CD4-positive, alpha-beta T cell (primary cell): Measurements from ENCODE around the gene SMYD3. TPM values are rescaled to one million over a fixed set of nuclear protein-coding genes. Genes with fewer than 3 reads are reported as not detected.

ENCODE experiments used
- ATAC-seq: fragments of 200-7000 bp; cut with Tn5 transposase; one replicate; pipeline ENCODE4 v1.10.0; 2022; ENCODE audit warnings: mild to moderate bottlenecking; ENCODE audit not compliant: poor library complexity
- CTCF ChIA-PET: fragments of 350-600 bp; sonication (Branson Sonifier 250); formaldehyde crosslinking; loops from one replicate; lab custom pipeline; 2021; ENCODE audit warnings: antibody characterized with exemption, inconsistent platforms; lab: Charles Lee
- POLR2A ChIA-PET: fragments of 350-600 bp; sonication (Branson Sonifier 250); formaldehyde crosslinking; loops from one replicate; lab custom pipeline; 2021; ENCODE audit warnings: antibody characterized with exemption, inconsistent platforms; lab: Charles Lee
- DNase-seq, 14 experiments: peaks; one replicate each; pipeline ENCODE4 v3.0.0-alpha.2; 2013 to 2020; ENCODE audit warnings: mixed read lengths in 2 of 14
- H3K27ac ChIP-seq, 2 donors: one replicate each; pipeline versions ENCODE4 v1.5.1 to v1.7.0; 2013; ENCODE audit warnings: low read length in 2 of 2, low read depth in 1 of 2, mild to moderate bottlenecking in 1 of 2
- H3K27me3 ChIP-seq, 2 experiments: 1 replicate in 1 of 2; 2 replicates in 1 of 2; pipeline versions ENCODE4 v1.6.1 to v1.7.0; 2013; ENCODE audit warnings: low read length in 2 of 2, control low read depth in 1 of 2, mild to moderate bottlenecking in 1 of 2, moderate library complexity in 1 of 2; ENCODE audit not compliant: insufficient read depth in 2 of 2, control insufficient read depth in 1 of 2
- H3K36me3 ChIP-seq: one replicate; pipeline ENCODE4 v1.6.1; 2013; ENCODE audit warnings: low read length, control low read depth; ENCODE audit not compliant: insufficient read depth
- H3K4me1 ChIP-seq: one replicate; pipeline ENCODE4 v1.6.1; 2013; ENCODE audit warnings: low read length, control low read depth; ENCODE audit not compliant: insufficient read depth
- H3K4me3 ChIP-seq: one replicate; pipeline ENCODE4 v1.5.1; 2013; ENCODE audit warnings: mild to moderate bottlenecking, low read length, moderate library complexity
- H3K9me3 ChIP-seq, 2 experiments: 1 replicate in 1 of 2; 2 replicates in 1 of 2; pipeline versions ENCODE4 v1.6.1 to v1.7.0; 2013; ENCODE audit warnings: low read length in 2 of 2, mild to moderate bottlenecking in 2 of 2, control low read depth in 1 of 2, moderate library complexity in 1 of 2; ENCODE audit not compliant: control insufficient read depth in 1 of 2, insufficient read depth in 1 of 2
- H3K27ac Mint-ChIP-seq: one replicate; pipeline ENCODE4 v1.8.0; 2020; ENCODE audit warnings: mixed read lengths
- H3K27me3 Mint-ChIP-seq: one replicate; pipeline ENCODE4 v1.8.0; 2021; ENCODE audit warnings: mixed read lengths
- H3K36me3 Mint-ChIP-seq: one replicate; pipeline ENCODE4 v1.8.0; 2021; ENCODE audit warnings: low read depth, mixed read lengths
- H3K4me1 Mint-ChIP-seq: one replicate; pipeline ENCODE4 v1.8.0; 2021; ENCODE audit warnings: low read depth, mixed read lengths
- H3K4me3 Mint-ChIP-seq: one replicate; pipeline ENCODE4 v1.8.0; 2020; ENCODE audit warnings: mild to moderate bottlenecking, mixed read lengths
- H3K9me3 Mint-ChIP-seq: one replicate; pipeline ENCODE4 v1.8.0; 2020; ENCODE audit warnings: mixed read lengths
- CTCF ChIP-seq: fragments of 200-600 bp; IDR thresholded peaks from one replicate; pipeline ENCODE4 v1.8.0; 2022; ENCODE audit warnings: antibody characterized with exemption, mild to moderate bottlenecking
- intact Hi-C, 2 experiments: fragments of 100-400 bp; cut with DNase I in 1 of 2; cut with micrococcal nuclease in 1 of 2; formaldehyde crosslinking; loops; one replicate each; pipeline versions ENCODE4 v1.15.1 to v1.9.0; 2023 to 2025; cut with DNase I, micrococcal nuclease
- total RNA-seq, 174 experiments: library from RNA in 2 of 174; stranded (reverse) in 2 of 174; gene quantifications; one replicate each; pipeline ENCODE4 v1.2.3 and lab custom pipeline; 2021 to 2026

The SMYD3 gene
- total RNA-seq, 2 experiments from 2014 or later = 18.8 to 19.6 TPM

- Mint-ChIP-seq H3K27ac (no peak overlapping the region), H3K9me3 (peaks cover 8% of the 10 kb centered on the region), H3K4me1 (no peaks in the 10 kb centered on the region), H3K27me3 (no peaks in the 10 kb centered on the region), H3K4me3 (no peak overlapping the region), H3K36me3 (peaks cover 15% of the 10 kb centered on the region)
- no peaks in the 10 kb centered on the region for H3K4me1 ChIP-seq
- ATAC-seq (no peak), DNase-seq (no peak)
- ChIA-PET POLR2A (no interaction called here), CTCF (no interaction called here)
- no peak overlapping the region for H3K4me3 ChIP-seq
- peaks cover 0 to 17% of the 10 kb centered on the region in 2 experiments for H3K9me3 ChIP-seq
- no peaks in the 10 kb centered on the region for H3K36me3 ChIP-seq
- no peak for TF ChIP-seq CTCF
- intact Hi-C loops = no loop called here
- H3K27ac ChIP-seq = no peak overlapping the region
- H3K27me3 ChIP-seq = no peaks in the 10 kb centered on the region
Measured at GRCh38 chr1:245721488-245721887, 785.6 kb downstream of the SMYD3 start.

GRCh38 chr1:245718951-245719350 lies 788.1 kb downstream of the SMYD3 start:
- POLR2A ChIA-PET = no interaction called here
- Histone ChIP-seq H3K9me3 (peaks cover 0 to 13% of the 10 kb centered on the region in 2 experiments), H3K4me3 (no peak overlapping the region), H3K36me3 (no peaks in the 10 kb centered on the region), H3K27ac (no peak overlapping the region), H3K27me3 (no peaks in the 10 kb centered on the region), H3K4me1 (no peaks in the 10 kb centered on the region)
- Mint-ChIP-seq H3K4me3 (no peak overlapping the region), H3K9me3 (peaks cover 2% of the 10 kb centered on the region), H3K4me1 (no peaks in the 10 kb centered on the region), H3K36me3 (no peaks in the 10 kb centered on the region), H3K27me3 (no peaks in the 10 kb centered on the region), H3K27ac (no peak overlapping the region)
- intact Hi-C loops = no loop called here
- CTCF ChIA-PET = no interaction called here
- ATAC-seq (no peak), DNase-seq (no peak)
- no peak for TF ChIP-seq CTCF

- H3K9me3 ChIP-seq = peaks cover 0 to 6% of the 10 kb centered on the region in 2 experiments
- no peak overlapping the region for H3K27ac ChIP-seq
- Mint-ChIP-seq H3K4me1 (no peaks in the 10 kb centered on the region), H3K27me3 (no peaks in the 10 kb centered on the region), H3K36me3 (no peaks in the 10 kb centered on the region), H3K27ac (no peak overlapping the region), H3K9me3 (peaks cover 2% of the 10 kb centered on the region), H3K4me3 (no peak overlapping the region)
- ChIA-PET POLR2A (no interaction called here), CTCF (no interaction called here)
- DNase-seq (no peak), ATAC-seq (no peak)
- no peak for TF ChIP-seq CTCF
- no peaks in the 10 kb centered on the region for H3K36me3 ChIP-seq
- no peak overlapping the region for H3K4me3 ChIP-seq
- intact Hi-C loops = no loop called here
- H3K27me3 ChIP-seq = no peaks in the 10 kb centered on the region
- no peaks in the 10 kb centered on the region for H3K4me1 ChIP-seq
Measured at GRCh38 chr1:245718123-245718522, 789.0 kb downstream of the SMYD3 start.
